Amygdala (tissue), 56 donors: ENCODE data around the gene CLEC4G.
A peak's percentile ranks its signal among the peaks of the same experiment; 100 is the strongest.

Experiments
- DNase-seq, 56 donors: peaks; one replicate each; lab custom pipeline; 2025; lab: John Stamatoyannopoulos, UW

CLEC4G gene

GRCh38 chr19:7730286-7731217 lies 1.4 kb downstream of the CLEC4G start:
- DNase-seq = peak in 1 of 56 donors; percentile 53

DNA sequence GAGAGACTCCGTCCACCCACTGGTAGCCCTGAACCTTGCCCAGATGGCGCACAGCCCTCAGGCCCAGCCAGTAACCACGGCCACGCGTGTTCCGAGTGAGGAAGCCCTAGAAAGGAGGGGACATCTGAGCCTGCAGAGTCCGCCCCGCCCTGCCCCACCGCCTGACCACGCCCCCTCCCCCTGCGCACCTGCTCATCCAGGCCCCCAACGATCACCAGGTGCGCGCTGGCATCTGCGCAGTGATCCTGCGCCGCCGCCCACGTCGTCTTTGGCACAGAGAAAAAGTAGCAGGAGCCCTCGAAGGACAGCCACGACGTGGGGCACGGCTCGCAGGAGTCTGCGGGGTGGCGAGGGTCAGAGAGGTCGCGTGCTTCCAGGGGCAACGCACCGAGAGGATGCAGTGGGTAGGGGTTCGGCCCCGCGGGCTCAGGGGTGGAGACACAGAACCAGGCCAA lies 2.1 kb downstream of the CLEC4G start:
- DNase-seq = peak in 1 of 56 donors; percentile 53

- no peak for DNase-seq
Measured at GRCh38 chr19:7729211-7729610, 2.7 kb downstream of the CLEC4G start.

DNA sequence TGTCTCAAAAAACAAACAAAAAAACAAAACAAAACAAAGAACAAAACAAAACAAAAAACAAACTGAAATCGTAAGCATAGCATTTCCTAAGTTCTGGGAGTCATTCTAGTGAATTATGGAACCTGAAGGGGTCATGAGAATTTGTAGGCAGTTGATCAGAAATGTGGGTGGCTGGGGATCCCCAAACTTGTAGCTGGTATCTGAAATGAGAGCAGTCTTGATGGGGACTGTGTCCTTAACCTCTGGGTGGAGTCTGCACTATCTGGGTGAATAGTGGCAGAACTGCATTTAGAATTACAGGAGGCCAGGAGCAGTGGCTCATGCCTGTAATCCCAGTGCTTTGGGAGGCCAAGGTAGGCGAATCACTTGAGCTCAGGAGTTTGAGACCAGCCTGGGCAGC lies 6.1 kb downstream of the CLEC4G start:
- DNase-seq = no peak

GRCh38 chr19:7722231-7722651 lies 9.7 kb downstream of the CLEC4G start:
- no peak for DNase-seq

DNA sequence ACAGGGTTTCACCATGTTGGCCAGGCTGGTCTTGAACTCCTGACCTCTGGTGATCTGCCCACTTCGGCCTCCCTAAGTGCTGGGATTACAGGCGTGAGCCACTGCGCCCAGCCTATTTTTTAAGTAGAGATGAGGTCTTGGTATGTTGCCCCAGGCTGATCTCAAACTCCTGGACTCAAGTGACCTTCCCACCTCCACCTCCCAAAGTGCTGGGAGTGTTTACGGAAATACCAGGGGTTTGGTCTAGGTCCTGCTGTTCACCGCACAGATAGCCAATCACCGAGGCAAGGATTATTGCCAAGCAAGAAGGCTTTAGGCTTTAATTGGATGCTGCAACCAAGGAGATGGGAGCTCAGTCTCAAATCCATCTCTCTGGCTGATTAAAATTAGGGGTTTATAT lies 11.6 kb downstream of the CLEC4G start:
- DNase-seq = no peak

GRCh38 chr19:7718668-7719067 lies 13.2 kb downstream of the CLEC4G start:
- DNase-seq = no peak

GRCh38 chr19:7716762-7717161 lies 15.1 kb downstream of the CLEC4G start:
- DNase-seq = no peak

DNA sequence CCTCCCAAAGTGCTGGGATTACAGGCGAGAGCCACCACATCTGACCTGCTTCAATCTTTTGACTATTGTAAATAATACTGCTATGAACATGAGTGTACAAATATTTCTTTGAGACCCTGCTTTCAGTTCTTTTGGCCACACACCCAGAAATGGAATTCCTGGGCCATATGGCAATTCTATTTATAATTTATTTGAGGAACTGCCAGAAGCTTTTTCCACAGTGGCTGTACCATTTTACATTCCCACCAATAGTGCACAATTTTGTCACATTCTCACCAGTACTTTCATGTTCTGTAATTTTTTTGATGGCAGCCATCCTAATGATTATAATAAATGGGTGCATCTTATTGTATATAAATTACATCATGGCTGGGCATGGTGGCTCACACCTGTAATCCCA lies 16.2 kb downstream of the CLEC4G start:
- DNase-seq = no peak

- no peak for DNase-seq
Measured at GRCh38 chr19:7710616-7711015, 21.3 kb downstream of the CLEC4G start.

GRCh38 chr19:7709932-7710460 lies 21.9 kb downstream of the CLEC4G start:
- DNase-seq = no peak

DNA sequence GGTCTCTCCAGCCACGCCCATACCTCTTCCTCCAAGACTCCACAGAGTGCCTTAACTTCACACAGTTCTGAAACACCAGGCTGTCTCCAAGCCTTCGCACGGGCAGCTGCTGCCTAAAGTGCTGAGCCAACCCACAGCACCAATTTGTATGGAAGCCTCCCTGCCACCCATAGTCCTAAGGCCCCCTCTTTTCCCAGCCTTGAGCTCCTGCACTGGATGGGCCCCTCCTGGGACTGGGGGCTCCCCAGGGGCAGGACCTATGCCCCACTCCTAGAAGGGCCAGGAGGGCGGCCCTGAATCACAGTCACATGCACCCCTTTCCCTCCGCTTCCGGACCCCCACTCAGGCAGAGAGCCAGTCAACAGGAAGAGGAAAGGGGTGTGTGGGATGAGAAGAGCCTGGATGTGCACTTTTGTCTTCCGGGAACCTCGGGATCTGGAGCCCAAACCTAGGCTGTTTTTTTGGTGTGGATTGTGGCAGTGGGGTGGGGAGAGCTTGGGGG lies 24.9 kb downstream of the CLEC4G start:
- DNase-seq = no peak

- DNase-seq = no peak
Measured at GRCh38 chr19:7706188-7706954, 25.5 kb downstream of the CLEC4G start.

- DNase-seq = peak in 2 of 56 donors; percentile 3 to 15
Measured at GRCh38 chr19:7705387-7706187, 26.3 kb downstream of the CLEC4G start.

DNA sequence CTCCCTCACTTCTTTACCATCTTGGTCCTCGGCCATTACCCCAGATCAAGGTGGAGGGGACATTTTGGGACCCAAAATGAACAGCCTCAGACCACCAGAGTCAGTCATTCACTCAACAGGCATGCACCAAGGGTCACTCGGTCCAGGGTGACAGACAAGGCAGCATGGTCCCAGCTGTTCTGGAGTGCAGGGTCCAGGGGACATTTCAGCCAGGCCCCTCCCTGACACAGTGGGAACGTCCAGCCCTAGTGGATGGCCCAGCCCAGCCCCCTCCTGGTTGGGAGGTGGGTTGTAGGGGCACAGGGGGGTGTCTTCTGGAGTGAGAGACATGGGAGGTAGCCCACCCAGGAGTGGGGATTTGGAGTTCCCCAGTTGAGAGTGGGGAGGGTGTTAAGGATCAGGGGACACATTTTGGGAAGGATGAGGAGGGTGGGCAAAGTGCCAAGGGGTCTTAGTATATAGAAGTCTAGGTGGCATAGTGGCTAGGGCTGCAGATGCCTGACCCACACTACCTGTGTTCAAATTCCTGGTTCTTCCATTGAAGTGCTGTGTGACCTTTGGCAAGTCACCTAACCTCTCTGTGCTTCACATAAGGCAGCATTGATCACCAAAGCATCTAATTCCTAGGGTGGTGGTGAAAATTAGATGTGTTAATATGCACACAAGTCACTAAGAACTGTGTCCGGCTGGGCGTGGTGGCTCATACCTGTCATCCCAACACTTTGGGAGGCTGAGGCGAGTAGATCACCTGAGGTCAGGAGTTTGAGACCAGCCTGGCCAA lies 27.4 kb downstream of the CLEC4G start:
- no peak for DNase-seq

GRCh38 chr19:7703332-7703731 lies 28.6 kb downstream of the CLEC4G start:
- DNase-seq = no peak

DNA sequence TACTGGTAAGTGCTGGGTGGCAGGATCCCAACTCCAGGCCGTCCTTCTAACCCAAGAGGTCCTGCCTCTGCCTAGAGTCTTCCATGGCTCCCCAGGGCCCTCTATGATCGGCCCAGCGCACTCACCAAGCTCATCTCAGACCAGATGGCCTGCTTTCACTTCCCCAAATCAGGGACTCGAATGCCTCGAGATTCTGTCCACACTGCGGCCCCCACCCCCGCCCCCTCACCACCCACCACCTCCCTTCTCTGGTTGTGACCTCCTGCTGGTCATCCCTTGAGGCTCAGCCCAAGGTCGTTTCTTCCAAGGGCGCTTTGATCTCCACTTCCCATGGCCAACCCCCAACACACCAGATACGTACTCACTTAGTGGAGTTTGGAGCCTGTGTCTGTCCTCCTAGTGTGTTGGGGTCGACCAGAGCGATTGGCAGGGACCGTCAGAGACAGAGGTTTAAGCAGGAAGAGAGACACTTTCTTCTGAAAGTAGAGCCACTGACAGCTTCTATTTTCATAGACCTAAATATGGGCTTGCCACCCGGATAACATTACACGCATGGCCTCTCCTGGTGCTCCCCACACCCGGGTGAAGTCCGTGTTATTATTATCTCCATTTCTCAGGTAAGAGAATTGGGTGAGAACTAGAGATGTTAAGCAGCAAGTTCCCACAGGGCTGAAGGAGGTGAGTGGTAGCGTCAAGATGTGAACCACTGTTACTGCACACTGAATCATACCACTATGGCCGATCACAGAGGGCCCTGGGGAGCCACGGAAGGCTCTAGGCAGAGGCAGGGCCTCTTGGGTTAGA lies 30.1 kb downstream of the CLEC4G start, which contains the start of gene FCER2:
FCER2 (minus strand) TSS at position 478 of the 804 bp plus-strand sequence. CDS start 2,371 bp downstream, outside the sequence.
- no peak for DNase-seq

GRCh38 chr19:7701049-7701653 lies 30.8 kb downstream of the CLEC4G start:
- DNase-seq = no peak
